Loucy (cell line): ENCODE data around the gene SPDYE5.
A peak's percentile ranks its signal among the peaks of the same experiment; 100 is the strongest.
"Not testable (repeated sequence)": the region's sequence is repeated elsewhere in the genome, so short reads cannot be mapped to it uniquely, and the experiment has no call there.

ENCODE experiments used
- H2AFZ ChIP-seq: fragments of 200-600 bp; sonication (generic); 2 replicates; pipeline ENCODE4 v1.6.0; 2016; ENCODE audit warnings: antibody characterized with exemption, mild to moderate bottlenecking, low read length, moderate library complexity
- H3F3A ChIP-seq: fragments of 200-600 bp; 2 replicates; pipeline ENCODE4 v1.6.0; 2016; ENCODE audit warnings: antibody characterized with exemption, low read depth, mild to moderate bottlenecking
- H3K27me3 ChIP-seq: fragments of 200-600 bp; sonication (generic); 2 replicates; pipeline ENCODE4 v1.6.1; 2014; ENCODE audit warnings: low read length, mild to moderate bottlenecking; ENCODE audit not compliant: insufficient read depth, poor library complexity, severe bottlenecking
- H3K36me3 ChIP-seq: fragments of 200-600 bp; sonication (generic); 2 replicates; pipeline ENCODE4 v1.6.1; 2016; ENCODE audit warnings: low read length; ENCODE audit not compliant: insufficient read depth
- H3K4me1 ChIP-seq: fragments of 200-600 bp; sonication (generic); 2 replicates; pipeline ENCODE4 v1.5.1; 2014; ENCODE audit warnings: low read length, mild to moderate bottlenecking; ENCODE audit not compliant: insufficient read depth, poor library complexity, severe bottlenecking
- H3K4me2 ChIP-seq: fragments of 200-600 bp; sonication (generic); 2 replicates; pipeline ENCODE4 v1.6.0; 2014; ENCODE audit warnings: antibody characterized with exemption, low read length, low read depth, mild to moderate bottlenecking; ENCODE audit not compliant: poor library complexity, severe bottlenecking
- H3K4me3 ChIP-seq: fragments of 200-600 bp; sonication (generic); 2 replicates; pipeline ENCODE4 v1.5.1; 2014; ENCODE audit warnings: low read length, mild to moderate bottlenecking, mixed read lengths; ENCODE audit not compliant: poor library complexity, severe bottlenecking
- H3K79me2 ChIP-seq: fragments of 200-600 bp; sonication (generic); 2 replicates; pipeline ENCODE4 v1.6.1; 2014; ENCODE audit warnings: low read length; ENCODE audit not compliant: insufficient read depth
- H3K9ac ChIP-seq: fragments of 200-600 bp; sonication (generic); 2 replicates; pipeline ENCODE4 v1.6.0; 2014; ENCODE audit warnings: mild to moderate bottlenecking, low read depth, low read length, moderate library complexity; ENCODE audit not compliant: poor library complexity, severe bottlenecking
- H3K9me2 ChIP-seq: fragments of 200-600 bp; sonication (generic); replicated peaks from 2 replicates; pipeline ENCODE4 v1.6.1; 2016; ENCODE audit warnings: low read depth, low read length, mixed read lengths
- H3K9me3 ChIP-seq: fragments of 200-600 bp; sonication (generic); 2 replicates; pipeline ENCODE4 v1.6.1; 2014; ENCODE audit warnings: mild to moderate bottlenecking, antibody characterized with exemption, low read length, low read depth; ENCODE audit not compliant: insufficient read depth
- H4K20me1 ChIP-seq: fragments of 200-600 bp; sonication (generic); 2 replicates; pipeline ENCODE4 v1.6.0; 2014; ENCODE audit warnings: antibody characterized with exemption, low read length, mild to moderate bottlenecking; ENCODE audit not compliant: insufficient read depth, poor library complexity, severe bottlenecking
- CTCF ChIP-seq: fragments of 200-600 bp; sonication (generic); conservative IDR thresholded peaks from 2 replicates; pipeline ENCODE4 v1.5.1; 2014; ENCODE audit warnings: mild to moderate bottlenecking, antibody characterized with exemption, low read length
- EZH2phosphoT487 ChIP-seq: fragments of 200-600 bp; IDR thresholded peaks from 2 replicates; pipeline ENCODE4 v1.6.1; 2018; ENCODE audit warnings: antibody characterized with exemption, mild to moderate bottlenecking, moderate library complexity, borderline replicate concordance

Gene SPDYE5

GRCh38 chr7:75518842-75519241 lies 26.7 kb downstream of the SPDYE5 start:
- Histone ChIP-seq H3K79me2 (peaks cover 13% of the 10 kb centered on the region; the same call in 1 of the 2 replicates), H3K36me3 (peaks cover 19% of the 10 kb centered on the region)
- not testable (repeated sequence) for H3K9me2 ChIP-seq, H3F3A ChIP-seq, H4K20me1 ChIP-seq, H3K27me3 ChIP-seq, H3K4me2 ChIP-seq, H3K4me3 ChIP-seq, H2AFZ ChIP-seq, H3K9me3 ChIP-seq, H3K4me1 ChIP-seq, H3K9ac ChIP-seq

- Histone ChIP-seq H3K79me2 (peaks cover 33% of the 10 kb centered on the region), H4K20me1 (peaks cover 12% of the 10 kb centered on the region), H3K36me3 (peaks cover 19% of the 10 kb centered on the region)
- not testable (repeated sequence) for H3K9me2 ChIP-seq, H2AFZ ChIP-seq, H3K4me2 ChIP-seq, H3K4me3 ChIP-seq, H3K27me3 ChIP-seq, H3K4me1 ChIP-seq, H3K9me3 ChIP-seq, H3K9ac ChIP-seq, H3F3A ChIP-seq
Observed at GRCh38 chr7:75521727-75522126, 29.6 kb downstream of the SPDYE5 start.

DNA sequence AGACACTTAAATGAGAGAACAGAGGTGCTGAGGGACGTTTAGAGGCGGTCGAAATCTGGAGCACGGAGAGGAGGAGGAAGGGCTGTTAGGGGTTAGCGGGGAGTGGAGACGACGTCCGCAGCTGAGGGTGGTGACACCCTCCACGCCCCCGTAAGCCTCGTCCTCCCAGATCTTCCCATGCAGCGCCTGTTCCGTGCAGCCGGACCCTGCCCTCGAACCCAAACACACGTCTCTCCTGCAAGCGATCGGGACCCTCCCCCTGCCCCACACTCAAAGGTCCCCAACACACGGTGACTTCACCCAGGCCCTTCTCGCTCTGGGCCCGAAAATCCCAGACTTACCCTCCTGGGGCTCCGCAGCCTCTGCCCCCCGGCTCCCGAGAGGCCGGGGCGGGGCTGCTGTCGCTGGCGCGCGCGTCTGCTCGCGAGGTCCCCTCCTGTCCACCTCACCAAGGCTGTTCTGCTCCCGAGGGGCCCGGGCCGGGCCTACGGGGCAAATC lies 35.2 kb downstream of the SPDYE5 start:
- peak overlapping the region; percentile 84 for H3K4me3 ChIP-seq
- peaks cover 41% of the 10 kb centered on the region for H3K79me2 ChIP-seq
- peaks cover 12% of the 10 kb centered on the region for H3K4me1 ChIP-seq
- not testable (repeated sequence) for H3F3A ChIP-seq, H3K27me3 ChIP-seq, H3K9me2 ChIP-seq, H3K9me3 ChIP-seq
- H4K20me1 ChIP-seq, result peaks cover 22% of the 10 kb centered on the region
- peak overlapping the region; percentile 87 for H3K9ac ChIP-seq
- peaks cover 19% of the 10 kb centered on the region; the same call in 1 of the 2 replicates for H3K36me3 ChIP-seq
- H3K4me2 ChIP-seq, result peak overlapping the region; percentile 98
- 0 out of 2 replicates have a peak overlapping the region, but pooled peaks have one; percentile 65 for H2AFZ ChIP-seq

GRCh38 chr7:75531359-75531821 lies 39.3 kb downstream of the SPDYE5 start:
- Histone ChIP-seq H3K9me2 (no peaks in the 10 kb centered on the region), H3K4me2 (no peak overlapping the region), H2AFZ (no peak overlapping the region), H3K9me3 (no peaks in the 10 kb centered on the region), H3F3A (no peaks in the 10 kb centered on the region), H4K20me1 (peaks cover 14% of the 10 kb centered on the region), H3K4me1 (peaks cover 7% of the 10 kb centered on the region), H3K27me3 (no peaks in the 10 kb centered on the region), H3K4me3 (no peak overlapping the region), H3K36me3 (no peaks in the 10 kb centered on the region), H3K79me2 (peaks cover 15% of the 10 kb centered on the region), H3K9ac (no peak overlapping the region)
- no peak for TF ChIP-seq EZH2phosphoT487
- TF ChIP-seq CTCF, result no peak
